MM.1S (cell line): ENCODE measurements around the gene CPA5.

Source experiments
- DNase-seq: peaks from one replicate; pipeline ENCODE4 v3.0.0-alpha.2; 2015
- H2AFZ ChIP-seq: fragments of 300-600 bp; sonication (generic); 2 replicates; pipeline ENCODE4 v1.6.0; 2016; ENCODE audit warnings: antibody characterized with exemption, low read length
- H3F3A ChIP-seq: fragments of 300-600 bp; sonication (generic); 2 replicates; pipeline ENCODE4 v1.6.1; 2016; ENCODE audit warnings: mild to moderate bottlenecking, antibody characterized with exemption, low read length, moderate library complexity, mixed read lengths; ENCODE audit not compliant: insufficient read depth
- H3K27ac ChIP-seq: fragments of 300-600 bp; sonication (generic); 2 replicates; pipeline ENCODE4 v1.5.1; 2016; ENCODE audit warnings: mild to moderate bottlenecking, low read length
- H3K27me3 ChIP-seq: fragments of 300-600 bp; sonication (generic); replicated peaks from 2 replicates; pipeline ENCODE4 v1.6.0; 2016; ENCODE audit warnings: low read length; ENCODE audit not compliant: insufficient read depth
- H3K36me3 ChIP-seq: fragments of 300-600 bp; sonication (generic); replicated peaks from 2 replicates; pipeline ENCODE4 v1.6.1; 2016; ENCODE audit warnings: mild to moderate bottlenecking, low read length, mixed read lengths; ENCODE audit not compliant: insufficient read depth
- H3K4me1 ChIP-seq: fragments of 300-600 bp; sonication (generic); 2 replicates; pipeline ENCODE4 v1.6.1; 2016; ENCODE audit warnings: low read length, mixed read lengths
- H3K4me2 ChIP-seq: fragments of 300-600 bp; sonication (generic); 2 replicates; pipeline ENCODE4 v1.6.0; 2016; ENCODE audit warnings: low read depth, low read length
- H3K4me3 ChIP-seq: fragments of 300-600 bp; sonication (generic); 2 replicates; pipeline ENCODE4 v1.5.1; 2016; ENCODE audit warnings: low read length, mixed read lengths
- H3K79me2 ChIP-seq: fragments of 300-600 bp; sonication (generic); 2 replicates; pipeline ENCODE4 v1.6.1; 2016; ENCODE audit warnings: mixed run types, low read length, mixed read lengths
- H3K9ac ChIP-seq: fragments of 300-600 bp; sonication (generic); 2 replicates; pipeline ENCODE4 v1.6.1; 2016; ENCODE audit warnings: low read length, mixed read lengths
- H3K9me2 ChIP-seq: fragments of 300-600 bp; sonication (generic); replicated peaks from 2 replicates; pipeline ENCODE4 v1.6.1; 2016; ENCODE audit warnings: mild to moderate bottlenecking, low read length, mixed read lengths; ENCODE audit not compliant: insufficient read depth
- H3K9me3 ChIP-seq: fragments of 300-600 bp; sonication (generic); replicated peaks from 2 replicates; pipeline ENCODE4 v1.6.1; 2016; ENCODE audit warnings: mild to moderate bottlenecking, low read length, mixed read lengths; ENCODE audit not compliant: insufficient read depth
- H4K20me1 ChIP-seq: fragments of 300-600 bp; sonication (generic); 2 replicates; pipeline ENCODE4 v1.6.1; 2016; ENCODE audit warnings: mild to moderate bottlenecking, low read length, moderate library complexity, mixed read lengths; ENCODE audit not compliant: insufficient read depth
- CTCF ChIP-seq: fragments of 300-600 bp; sonication (generic); IDR thresholded peaks from 2 replicates; pipeline ENCODE4 v1.5.1; 2016; ENCODE audit warnings: antibody characterized with exemption, low read length, mixed read lengths
- EZH2 ChIP-seq: fragments of 300-600 bp; sonication (generic); optimal IDR thresholded peaks from 2 replicates; pipeline ENCODE3; 2017; ENCODE audit warnings: low read depth, mild to moderate bottlenecking, antibody characterized with exemption, low read length, mixed read lengths
- EZH2phosphoT487 ChIP-seq: fragments of 300-600 bp; sonication (generic); IDR thresholded peaks from 2 replicates; pipeline ENCODE4 v1.6.1; 2018; ENCODE audit warnings: antibody characterized with exemption, low read length

Gene CPA5

GRCh38 chr7:130396109-130396508 lies 51.5 kb downstream of the CPA5 start:
- H3K9ac ChIP-seq = no peak overlapping the region
- H3K4me3 ChIP-seq = no peak overlapping the region
- TF ChIP-seq EZH2phosphoT487 = no peak
- no peak for TF ChIP-seq EZH2
- TF ChIP-seq CTCF = no peak
- no peaks in the 10 kb centered on the region for H3K27me3 ChIP-seq
- H3K27ac ChIP-seq = no peak overlapping the region
- H4K20me1 ChIP-seq = no peaks in the 10 kb centered on the region
- H2AFZ ChIP-seq = no peak overlapping the region
- no peak overlapping the region for H3K4me2 ChIP-seq
- DNase-seq = no peak
- H3K79me2 ChIP-seq = no peaks in the 10 kb centered on the region
- H3F3A ChIP-seq = no peaks in the 10 kb centered on the region
- H3K9me2 ChIP-seq = no peaks in the 10 kb centered on the region
- H3K9me3 ChIP-seq = no peaks in the 10 kb centered on the region
- H3K36me3 ChIP-seq = no peaks in the 10 kb centered on the region
- H3K4me1 ChIP-seq = no peaks in the 10 kb centered on the region

GRCh38 chr7:130397051-130397757 lies 52.6 kb downstream of the CPA5 start:
- no peaks in the 10 kb centered on the region for H3K9me3 ChIP-seq
- H3K79me2 ChIP-seq = no peaks in the 10 kb centered on the region
- no peak for DNase-seq
- H3K27ac ChIP-seq = no peak overlapping the region
- H2AFZ ChIP-seq = no peak overlapping the region
- no peaks in the 10 kb centered on the region for H3K4me1 ChIP-seq
- H4K20me1 ChIP-seq = no peaks in the 10 kb centered on the region
- no peaks in the 10 kb centered on the region for H3K27me3 ChIP-seq
- no peak for TF ChIP-seq CTCF
- no peak for TF ChIP-seq EZH2
- no peak for TF ChIP-seq EZH2phosphoT487
- no peak overlapping the region for H3K4me2 ChIP-seq
- H3K36me3 ChIP-seq = no peaks in the 10 kb centered on the region
- no peaks in the 10 kb centered on the region for H3K9me2 ChIP-seq
- no peak overlapping the region for H3K9ac ChIP-seq
- H3K4me3 ChIP-seq = no peak overlapping the region
- no peaks in the 10 kb centered on the region for H3F3A ChIP-seq

- no peaks in the 10 kb centered on the region for H3K27me3 ChIP-seq
- TF ChIP-seq CTCF (no peak), EZH2phosphoT487 (no peak), EZH2 (no peak)
- H3K4me2 ChIP-seq = no peak overlapping the region
- no peak overlapping the region for H3K9ac ChIP-seq
- H3K79me2 ChIP-seq = no peaks in the 10 kb centered on the region
- H2AFZ ChIP-seq = no peak overlapping the region
- H3K36me3 ChIP-seq = no peaks in the 10 kb centered on the region
- H3F3A ChIP-seq = no peaks in the 10 kb centered on the region
- DNase-seq = no peak
- H3K4me3 ChIP-seq = no peak overlapping the region
- no peaks in the 10 kb centered on the region for H3K9me2 ChIP-seq
- H3K9me3 ChIP-seq = no peaks in the 10 kb centered on the region
- no peak overlapping the region for H3K27ac ChIP-seq
- no peaks in the 10 kb centered on the region for H3K4me1 ChIP-seq
- no peaks in the 10 kb centered on the region for H4K20me1 ChIP-seq
These were observed 53.1 kb downstream of the CPA5 start for GRCh38 chr7:130397758-130398073.
